SK-N-MC (cell line): ENCODE measurements around the gene ISCA1.

Source experiments
- EZH2 ChIP-seq: fragments of 200-600 bp; sonication (generic); IDR thresholded peaks from one replicate; pipeline ENCODE4 v1.6.1; 2017; ENCODE audit warnings: antibody characterized with exemption
- POLR2AphosphoS5 ChIP-seq: IDR thresholded peaks from 2 replicates; pipeline ENCODE4 v1.6.1; 2012; ENCODE audit warnings: mild to moderate bottlenecking, low read depth, low read length, borderline replicate concordance

- no peak for TF ChIP-seq EZH2
- no peak for TF ChIP-seq POLR2AphosphoS5
These were observed 6.4 kb downstream of the ISCA1 start for GRCh38 chr9:86275962-86276361.
